K562 (cell line): ENCODE data around the gene FCSK. TPM values are rescaled to one million over a fixed set of nuclear protein-coding genes. Genes with fewer than 3 reads are reported as not detected.
A peak's percentile ranks its signal among the peaks of the same experiment; 100 is the strongest.

Experiments
- ATF7 ChIP-seq: fragments of 450-650 bp; IDR thresholded peaks from 2 replicates; pipeline ENCODE4 v1.7.1; 2014; ENCODE audit warnings: mild to moderate bottlenecking, moderate library complexity
- EGR1 ChIP-seq: fragments of 450-650 bp; conservative IDR thresholded peaks from 2 replicates; pipeline ENCODE4 v1.6.1; 2017; ENCODE audit warnings: mild to moderate bottlenecking
- NR1H2 ChIP-seq: sonication (generic); formaldehyde crosslinking; IDR thresholded peaks from 2 replicates; pipeline ENCODE4 v1.4.0; 2020; ENCODE audit warnings: mild to moderate bottlenecking, missing genetic modification reagents
- POLR2B ChIP-seq: fragments of 450-650 bp; IDR thresholded peaks from 2 replicates; pipeline ENCODE4 v1.6.1; 2018; ENCODE audit warnings: low read depth; ENCODE audit not compliant: partially characterized antibody
- REST ChIP-seq, 2 experiments: fragments of 450-650 bp; formaldehyde crosslinking in 1 of 2; IDR thresholded peaks; 2 replicates each; pipeline versions ENCODE4 v1.4.0 to v1.6.1; 2014 to 2020; ENCODE audit warnings: mild to moderate bottlenecking in 2 of 2, borderline replicate concordance in 1 of 2, low read depth in 1 of 2
- RFX7 ChIP-seq: fragments of 250-450 bp; sonication (Bioruptor Pico); IDR thresholded peaks from 2 replicates; pipeline ENCODE4 v1.5.1; 2021; ENCODE audit warnings: mild to moderate bottlenecking
- TCFL5 ChIP-seq: fragments of 250-450 bp; sonication (Bioruptor Pico); conservative IDR thresholded peaks from 2 replicates; pipeline ENCODE4 v1.6.1; 2021; ENCODE audit warnings: mild to moderate bottlenecking, moderate library complexity, matching md5 sums
- ZBTB7A ChIP-seq: IDR thresholded peaks from 2 replicates; pipeline ENCODE4 v1.6.1; 2011; ENCODE audit warnings: low read depth, mild to moderate bottlenecking, low read length, moderate library complexity, borderline replicate concordance; ENCODE audit not compliant: control insufficient read depth
- ZBTB9 ChIP-seq: fragments of 450-650 bp; formaldehyde crosslinking; IDR thresholded peaks from 2 replicates; pipeline ENCODE4 v1.4.0; 2020; ENCODE audit warnings: mild to moderate bottlenecking, moderate library complexity
- ZNF324 ChIP-seq: fragments of 250-450 bp; sonication (Bioruptor Pico); IDR thresholded peaks from 2 replicates; pipeline ENCODE4 v1.4.0; 2020; ENCODE audit warnings: mild to moderate bottlenecking
- ZNF354B ChIP-seq: fragments of 250-450 bp; sonication (Bioruptor Pico); IDR thresholded peaks from 2 replicates; pipeline ENCODE4 v1.4.0; 2020
- ZNF584 ChIP-seq: fragments of 200-800 bp; sonication (Bioruptor generic); IDR thresholded peaks from 2 replicates; pipeline ENCODE4 v1.6.1; 2016; ENCODE audit warnings: low read depth, mild to moderate bottlenecking, missing genetic modification characterization, missing compliant biosample characterization
- ZNF76 ChIP-seq: fragments of 250-450 bp; sonication (Bioruptor Pico); IDR thresholded peaks from 2 replicates; pipeline ENCODE4 v1.4.0; 2020; ENCODE audit warnings: mild to moderate bottlenecking, moderate library complexity, borderline replicate concordance
- polyA plus RNA-seq, 8 experiments: library from polyadenylated mRNA; depleted of rRNA in 4 of 8; stranded (reverse) in 5 of 8; unstranded in 3 of 8; fragments of >200 nt; fragmentation: Nextera tagmentation in 2 of 8; fragmentation: Illumina TruSeq in 1 of 8; extraction: Ambion mirVana in 2 of 8; extraction: Trizol in 1 of 8; gene quantifications; 2 replicates each; pipeline versions ENCODE4 v1.2.1 to v1.2.3, GENCODE V29; 2011 to 2014; ENCODE audit warnings: inconsistent platforms in 1 of 8, missing spikeins in 1 of 8
- total RNA-seq, 7 experiments: library from RNA; depleted of rRNA in 6 of 7; stranded (reverse); fragments of >200 nt in 6 of 7; fragmentation: Illumina TruSeq in 2 of 7; extraction: Trizol in 2 of 7; gene quantifications; 2 replicates each; pipeline versions ENCODE4 v1.2.1 to v1.2.3, GENCODE V29; 2011 to 2021; ENCODE audit warnings: low replicate concordance in 1 of 7
- TF ChIP-seq, protein P1 (sequence below): fragments of 450-650 bp; conservative IDR thresholded peaks from 2 replicates; pipeline ENCODE4 v1.6.1; 2016; ENCODE audit warnings: missing genetic modification characterization, low read depth, mild to moderate bottlenecking, missing compliant biosample characterization, moderate library complexity
- TF ChIP-seq, protein P2 (sequence below): fragments of 450-650 bp; IDR thresholded peaks from 2 replicates; pipeline ENCODE4 v1.6.1; 2016

FCSK gene
- total and polyA plus RNA-seq, 9 of the 15 experiments (the other 6 are each of a cell fraction or from before 2014, with no cell fraction given) = 0.92 to 18.6 (median 8.3) TPM

GRCh38 chr16:70430667-70431536 is 23.5 kb upstream of the FCSK start (continued):
- TF ChIP-seq ZBTB9 (CRISPR knock-in tag) = peak; percentile 90
- TF ChIP-seq ZNF324 (CRISPR knock-in tag) = peak; percentile 36; the same call in 1 of the 2 replicates
- TF ChIP-seq ZNF76 (CRISPR knock-in tag) = 0 out of 2 replicates have a peak, but pooled peaks have one; percentile 48
- TF ChIP-seq, protein P1, sequence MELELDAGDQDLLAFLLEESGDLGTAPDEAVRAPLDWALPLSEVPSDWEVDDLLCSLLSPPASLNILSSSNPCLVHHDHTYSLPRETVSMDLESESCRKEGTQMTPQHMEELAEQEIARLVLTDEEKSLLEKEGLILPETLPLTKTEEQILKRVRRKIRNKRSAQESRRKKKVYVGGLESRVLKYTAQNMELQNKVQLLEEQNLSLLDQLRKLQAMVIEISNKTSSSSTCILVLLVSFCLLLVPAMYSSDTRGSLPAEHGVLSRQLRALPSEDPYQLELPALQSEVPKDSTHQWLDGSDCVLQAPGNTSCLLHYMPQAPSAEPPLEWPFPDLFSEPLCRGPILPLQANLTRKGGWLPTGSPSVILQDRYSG (tag) = peak; percentile 86
- no peak for TF ChIP-seq NR1H2 (CRISPR knock-in tag)
- peak; percentile 36; the same call in 1 of the 2 replicates for TF ChIP-seq ZBTB7A
- TF ChIP-seq ZNF584 = peak; percentile 43; the same call in 1 of the 2 replicates
- TF ChIP-seq, protein P2, sequence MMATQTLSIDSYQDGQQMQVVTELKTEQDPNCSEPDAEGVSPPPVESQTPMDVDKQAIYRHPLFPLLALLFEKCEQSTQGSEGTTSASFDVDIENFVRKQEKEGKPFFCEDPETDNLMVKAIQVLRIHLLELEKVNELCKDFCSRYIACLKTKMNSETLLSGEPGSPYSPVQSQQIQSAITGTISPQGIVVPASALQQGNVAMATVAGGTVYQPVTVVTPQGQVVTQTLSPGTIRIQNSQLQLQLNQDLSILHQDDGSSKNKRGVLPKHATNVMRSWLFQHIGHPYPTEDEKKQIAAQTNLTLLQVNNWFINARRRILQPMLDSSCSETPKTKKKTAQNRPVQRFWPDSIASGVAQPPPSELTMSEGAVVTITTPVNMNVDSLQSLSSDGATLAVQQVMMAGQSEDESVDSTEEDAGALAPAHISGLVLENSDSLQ = peak; percentile 68
- 0 out of 2 replicates have a peak, but pooled peaks have one; percentile 24 for TF ChIP-seq ZNF354B (CRISPR knock-in tag)
- TF ChIP-seq RFX7 (CRISPR knock-in tag) = peak; percentile 52; the same call in 1 of the 2 replicates
- no peak for TF ChIP-seq REST (IDR thresholded peaks at IDR 0.05; ENCODE audit: borderline replicate concordance)
- TF ChIP-seq REST (CRISPR knock-in tag; IDR thresholded peaks at IDR 0.05; ENCODE audit: low read depth) = peak; percentile 29; the same call in 1 of the 2 replicates
- no peak for TF ChIP-seq ATF7
- no peak for TF ChIP-seq POLR2B
- TF ChIP-seq TCFL5 = peak; percentile 51; the same call in 1 of the 2 replicates
- TF ChIP-seq EGR1 = peak; percentile 85
